ENCODE results near the gene AP3D1.
"Not testable (repeated sequence)": the region's sequence is repeated elsewhere in the genome, so short reads cannot be mapped to it uniquely, and the experiment has no call there.

AP3D1 gene

GRCh38 chr19:2132191-2132590 lies 19.2 kb downstream of the AP3D1 start:
- H3K4me3 ChIP-seq (ENCODE audit: low read depth, low read length): no peak overlapping the region
- DNase-seq (ENCODE audit: low read depth): no peak

DNA sequence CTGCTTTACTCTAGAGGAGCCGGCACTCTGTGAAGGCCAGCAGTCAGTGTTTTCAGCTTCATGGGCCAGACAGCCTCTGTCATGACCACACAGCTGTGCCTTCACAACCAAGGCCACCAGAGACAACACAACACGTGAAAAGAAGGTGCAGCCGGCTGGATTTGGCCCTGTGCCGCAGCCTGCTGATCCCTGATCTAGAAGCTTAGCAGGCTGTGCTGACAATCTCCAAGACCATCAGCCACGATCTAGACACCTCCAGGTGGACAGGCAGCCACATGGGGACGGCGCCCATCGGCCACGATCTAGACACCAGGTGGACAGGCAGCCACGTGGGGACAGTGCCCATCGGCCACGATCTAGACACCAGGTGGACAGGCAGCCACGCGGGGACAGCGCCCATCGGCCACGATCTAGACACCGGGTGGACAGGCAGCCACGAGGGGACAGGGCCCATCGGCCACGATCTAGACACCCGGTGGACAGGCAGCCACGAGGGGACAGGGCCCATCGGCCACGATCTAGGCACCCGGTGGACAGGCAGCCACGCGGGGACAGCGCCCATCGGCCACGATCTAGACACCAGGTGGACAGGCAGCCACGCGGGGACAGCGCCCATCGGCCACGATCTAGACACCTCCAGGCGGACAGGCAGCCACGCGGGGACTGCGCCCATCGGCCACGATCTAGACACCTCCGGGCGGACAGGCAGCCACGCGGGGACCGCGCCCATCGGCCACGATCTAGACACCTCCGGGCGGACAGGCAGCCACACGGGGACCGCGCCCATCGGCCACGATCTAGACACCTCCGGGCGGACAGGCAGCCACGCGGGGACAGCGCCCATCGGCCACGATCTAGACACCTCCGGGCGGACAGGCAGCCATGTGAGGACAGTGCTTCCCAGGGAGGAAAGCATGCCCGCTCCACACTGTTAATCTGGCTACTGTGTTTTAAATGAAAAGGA lies 20.1 kb downstream of the AP3D1 start:
- DNase-seq (ENCODE audit: low read depth); H3K4me3 ChIP-seq (ENCODE audit: low read depth, low read length): not testable (repeated sequence)

DNA sequence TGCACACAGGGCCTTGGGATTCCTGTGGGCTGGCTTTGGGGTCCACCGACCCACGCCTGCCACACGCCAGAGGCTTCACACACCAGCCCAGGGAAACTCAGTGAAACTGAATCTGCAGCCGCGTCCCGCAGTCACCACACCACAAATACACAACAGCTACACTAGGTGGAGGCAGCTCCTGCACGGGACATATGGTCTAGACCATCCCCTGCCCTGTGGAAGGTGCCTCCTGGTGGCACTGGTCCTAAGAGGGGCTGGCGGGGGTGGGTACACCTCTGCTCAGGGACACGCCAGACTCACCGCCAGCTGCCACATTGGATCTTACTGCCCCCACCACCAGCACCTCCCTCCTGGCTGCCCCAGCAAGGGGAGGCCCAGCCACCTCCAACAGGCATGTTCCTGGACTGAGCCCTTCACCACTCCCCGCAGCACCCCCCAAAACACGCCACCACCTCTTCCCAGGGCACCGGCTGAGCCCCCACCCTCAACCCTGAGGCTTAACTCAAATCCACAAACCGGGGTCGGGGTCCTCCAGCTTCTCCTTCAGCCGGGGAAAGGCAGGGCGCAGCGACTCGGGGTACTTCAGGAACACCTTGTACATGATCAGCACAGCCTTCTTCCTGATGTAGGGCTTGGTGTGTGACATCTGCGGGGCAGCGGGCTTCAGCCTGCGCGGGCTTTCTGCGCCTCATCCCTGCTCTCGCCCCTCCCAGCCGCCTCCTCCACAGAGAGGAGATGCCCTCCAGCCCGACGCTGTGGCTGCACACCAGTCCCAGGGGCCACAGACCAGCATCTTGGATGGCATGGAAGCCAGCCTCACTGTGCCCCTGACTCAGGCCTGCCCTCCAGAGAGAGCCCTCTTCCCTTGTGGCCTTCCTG lies 21.2 kb downstream of the AP3D1 start:
- no peak for DNase-seq (ENCODE audit: low read depth)
- no peak overlapping the region for H3K4me3 ChIP-seq (ENCODE audit: low read depth, low read length)

DNA sequence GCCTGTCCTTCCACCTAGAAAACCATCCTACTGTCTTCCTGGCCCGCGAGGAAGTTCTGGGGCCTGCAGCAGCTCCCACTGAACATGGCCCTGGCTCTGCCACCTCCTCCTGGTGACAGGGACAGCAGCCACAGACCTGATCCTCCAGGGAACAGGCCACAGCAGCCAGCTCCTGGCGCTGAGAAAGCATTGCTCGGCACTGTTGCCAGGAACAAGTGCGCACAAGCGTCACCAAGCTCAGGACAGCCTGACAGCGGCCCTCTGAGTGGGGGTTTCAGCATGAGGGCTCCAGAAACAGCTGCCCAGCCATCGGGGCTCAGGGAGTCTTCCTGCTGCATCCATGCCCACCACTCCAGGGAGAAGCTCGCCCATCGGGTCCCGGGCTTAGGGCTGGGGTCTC lies 21.9 kb downstream of the AP3D1 start:
- no peak overlapping the region for H3K4me3 ChIP-seq (ENCODE audit: low read depth, low read length)

GRCh38 chr19:2129022-2129421 lies 22.3 kb downstream of the AP3D1 start:
- DNase-seq (ENCODE audit: low read depth): no peak
- no peak overlapping the region for H3K4me3 ChIP-seq (ENCODE audit: low read depth, low read length)

More for the DNA sequence above, 21.9 kb downstream of the AP3D1 start:
- no peak for DNase-seq (ENCODE audit: low read depth)

GRCh38 chr19:2128252-2128651 lies 23.1 kb downstream of the AP3D1 start:
- not testable (repeated sequence) for H3K4me3 ChIP-seq (ENCODE audit: low read depth, low read length); DNase-seq (ENCODE audit: low read depth)

DNA sequence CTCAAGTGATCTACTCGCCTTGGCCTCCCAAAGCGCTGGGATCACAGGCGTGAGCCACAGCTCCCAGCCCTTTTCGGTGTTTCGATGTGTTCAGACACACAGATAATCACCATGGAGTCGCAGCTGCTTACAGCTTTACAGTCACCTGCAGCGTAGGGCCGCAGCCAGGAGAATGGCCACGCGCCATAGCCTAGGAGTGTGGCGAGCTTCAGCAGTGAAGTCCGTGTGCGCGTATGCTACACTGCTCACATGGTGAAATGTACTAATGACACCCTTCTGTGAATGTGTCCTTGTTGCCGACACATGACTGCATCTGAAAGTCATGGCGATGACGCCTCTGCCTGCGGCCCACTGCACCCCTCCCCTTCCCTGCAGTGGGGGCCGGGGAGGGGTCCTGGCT lies 23.6 kb downstream of the AP3D1 start:
- DNase-seq (ENCODE audit: low read depth): no peak
- no peak overlapping the region for H3K4me3 ChIP-seq (ENCODE audit: low read depth, low read length)

DNA sequence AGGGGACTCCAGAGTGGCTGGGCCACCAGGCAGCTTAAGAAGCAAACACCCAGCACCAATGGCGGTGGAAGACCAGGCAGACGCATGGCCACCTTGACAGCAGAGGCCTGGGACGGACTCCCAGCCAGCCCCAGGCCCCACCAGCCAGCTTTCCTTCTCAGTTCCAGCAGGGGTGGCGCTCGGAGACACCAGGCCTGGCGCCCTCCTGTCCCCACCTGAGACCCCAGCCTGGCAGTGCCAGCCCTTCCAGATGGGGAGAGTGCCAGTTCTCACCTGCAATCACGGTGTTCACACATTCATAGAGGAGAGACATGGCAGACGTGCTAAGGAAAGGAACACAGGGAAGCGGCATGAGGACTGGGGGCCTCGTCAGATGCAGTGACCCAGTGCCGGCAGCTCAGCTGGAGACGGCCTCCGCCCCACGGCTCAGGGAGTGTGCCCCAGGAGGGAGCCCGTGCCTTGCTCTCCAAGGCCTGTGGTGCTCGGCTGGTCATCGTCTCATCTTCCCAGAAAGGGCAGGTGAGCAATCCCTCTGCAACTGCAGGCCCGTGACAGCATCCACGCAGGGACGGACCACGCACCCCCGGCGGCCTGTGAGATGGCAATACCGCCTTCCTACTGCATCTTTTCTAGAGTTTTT lies 24.4 kb downstream of the AP3D1 start:
- no peak for DNase-seq (ENCODE audit: low read depth)

DNA sequence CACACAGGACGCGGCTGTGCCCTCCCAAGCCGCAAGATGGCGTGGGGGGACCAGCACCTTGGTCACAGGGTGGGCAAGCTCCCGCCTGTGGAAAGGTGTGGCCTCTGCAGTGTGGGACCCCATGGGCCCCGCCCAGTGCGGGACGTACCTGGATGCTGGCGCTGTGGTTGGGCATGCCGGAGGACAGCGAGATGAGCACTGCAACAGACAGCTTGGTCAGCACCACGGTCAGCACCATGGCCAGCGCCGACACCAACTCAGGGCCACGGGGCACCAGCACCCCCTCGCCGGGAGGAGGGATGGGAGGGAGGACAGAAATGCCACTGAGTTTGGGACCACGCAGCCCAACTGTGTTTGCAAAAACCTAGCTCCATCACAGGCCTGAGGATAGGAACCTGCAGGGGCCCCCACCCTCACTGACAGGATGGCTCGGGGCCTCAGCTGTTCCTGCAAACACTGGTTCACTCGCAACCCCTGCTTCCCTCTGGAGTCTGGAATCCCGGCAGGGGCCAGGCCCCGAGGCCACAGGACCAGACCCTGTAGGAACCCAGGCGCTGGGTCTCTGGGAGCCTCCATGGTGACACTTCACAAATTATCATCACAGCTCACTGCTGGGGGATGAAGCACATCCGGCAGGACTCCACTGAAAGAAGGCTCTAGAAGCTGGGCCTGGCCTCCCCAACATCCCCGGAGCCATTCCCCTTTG lies 27.5 kb downstream of the AP3D1 start:
- H3K4me3 ChIP-seq (ENCODE audit: low read depth, low read length): no peak overlapping the region
- no peak for DNase-seq (ENCODE audit: low read depth)

More for the DNA sequence above, 24.4 kb downstream of the AP3D1 start:
- no peak overlapping the region for H3K4me3 ChIP-seq (ENCODE audit: low read depth, low read length)

DNA sequence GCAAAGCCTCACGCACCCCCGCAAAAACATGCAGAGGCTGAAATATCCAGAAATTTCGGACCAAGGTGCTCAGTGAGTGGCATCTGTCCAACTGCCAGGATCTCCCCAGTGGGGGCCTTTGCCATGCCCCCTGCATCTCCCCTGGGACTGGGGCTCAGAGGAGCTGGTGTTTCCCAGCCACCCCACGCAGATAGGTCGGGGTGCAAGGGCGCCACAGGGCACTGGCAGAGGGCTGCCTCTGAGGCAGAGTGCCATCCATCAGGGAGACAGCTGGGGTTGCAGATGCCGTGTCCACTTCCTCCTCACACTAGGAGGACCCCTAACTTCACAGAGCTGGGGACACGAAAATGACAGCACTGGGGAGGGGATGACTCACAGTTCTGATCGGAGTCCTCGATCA lies 28.4 kb downstream of the AP3D1 start:
- H3K4me3 ChIP-seq (ENCODE audit: low read depth, low read length): no peak overlapping the region
- DNase-seq (ENCODE audit: low read depth): no peak

GRCh38 chr19:2122251-2122650 lies 29.1 kb downstream of the AP3D1 start:
- DNase-seq (ENCODE audit: low read depth): no peak
- H3K4me3 ChIP-seq (ENCODE audit: low read depth, low read length): no peak overlapping the region

- DNase-seq (ENCODE audit: low read depth): no peak
- no peak overlapping the region for H3K4me3 ChIP-seq (ENCODE audit: low read depth, low read length)
Observed at GRCh38 chr19:2121416-2122051, 29.8 kb downstream of the AP3D1 start.

DNA sequence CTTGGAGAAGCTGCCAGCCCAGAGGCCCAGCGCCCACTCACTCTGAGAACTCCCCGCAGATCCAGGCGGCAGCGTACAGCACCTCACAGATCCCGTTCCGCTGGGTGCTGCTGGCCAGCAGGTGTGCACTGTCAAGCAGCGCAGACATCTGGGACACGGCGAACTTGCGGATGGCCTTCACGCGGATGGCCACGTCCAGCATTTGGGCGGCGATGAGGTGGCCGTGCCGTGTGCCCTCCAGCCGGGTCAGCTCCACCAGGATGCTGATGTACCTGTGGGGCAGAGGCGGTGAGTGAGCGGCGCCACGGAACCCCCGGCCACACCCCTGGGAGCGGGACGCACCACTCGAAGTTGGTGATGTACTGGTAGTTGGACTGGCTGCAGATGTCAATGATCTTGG lies 30.5 kb downstream of the AP3D1 start:
- no peak for DNase-seq (ENCODE audit: low read depth)
- H3K4me3 ChIP-seq (ENCODE audit: low read depth, low read length): no peak overlapping the region

GRCh38 chr19:2119921-2120785 lies 31.2 kb downstream of the AP3D1 start:
- no peak overlapping the region for H3K4me3 ChIP-seq (ENCODE audit: low read depth, low read length)
- DNase-seq (ENCODE audit: low read depth): no peak

DNA sequence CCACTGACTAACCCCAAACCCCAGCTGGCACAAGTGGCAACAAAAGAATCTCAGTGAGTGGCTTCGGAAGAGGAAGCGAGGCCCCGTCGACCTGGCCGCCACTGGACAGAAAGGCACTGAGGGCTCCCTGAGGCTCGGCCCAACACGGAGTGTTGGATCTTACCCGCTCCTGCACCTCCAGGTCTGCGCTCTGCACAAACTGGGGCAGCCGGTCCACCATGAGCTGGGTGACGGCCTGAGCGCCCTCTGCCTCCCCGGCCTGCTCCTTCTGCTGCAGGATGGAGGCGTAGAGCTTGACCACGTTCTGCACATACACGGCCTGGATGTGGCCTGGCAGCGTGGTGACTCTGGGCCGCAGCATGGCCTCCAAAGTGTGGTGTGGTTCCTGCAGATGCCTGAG lies 32.9 kb downstream of the AP3D1 start:
- H3K4me3 ChIP-seq (ENCODE audit: low read depth, low read length): no peak overlapping the region
- DNase-seq (ENCODE audit: low read depth): no peak

DNA sequence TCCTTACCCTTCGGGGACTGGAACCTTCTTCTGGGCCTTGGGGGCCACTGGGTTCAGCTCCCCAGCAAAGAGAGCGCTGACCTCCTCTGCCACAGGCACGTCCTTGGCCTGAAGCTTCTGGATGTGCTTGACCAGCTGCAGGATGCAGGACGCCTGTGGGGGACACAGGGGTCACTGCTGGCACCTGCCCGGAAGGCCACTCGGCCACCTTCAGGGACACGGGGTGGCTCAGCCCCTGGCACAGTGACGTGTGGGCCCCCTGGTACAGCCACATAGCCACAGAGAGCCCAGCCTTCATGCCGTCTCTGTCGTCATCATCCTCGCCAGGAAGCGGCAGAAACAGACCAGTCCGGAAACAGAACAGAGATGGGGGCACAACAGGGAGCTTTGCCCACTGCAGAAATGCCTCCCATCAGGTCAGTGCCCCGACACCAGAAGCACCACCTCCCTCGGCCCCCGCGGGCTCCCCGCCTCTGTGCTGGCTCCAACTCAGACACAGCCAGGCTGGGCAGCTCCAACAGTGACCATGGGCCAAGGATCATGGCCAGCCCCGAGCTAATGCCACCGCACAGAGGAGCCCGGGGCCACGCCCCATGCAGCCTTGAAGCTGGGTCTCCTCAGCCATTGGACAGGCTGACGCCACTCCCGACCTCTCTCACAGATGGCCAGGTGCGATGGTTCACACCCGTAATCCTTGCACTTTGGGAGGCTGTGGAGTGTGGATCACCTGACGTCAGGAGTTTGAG lies 34.0 kb downstream of the AP3D1 start:
- H3K4me3 ChIP-seq (ENCODE audit: low read depth, low read length): no peak overlapping the region
- DNase-seq (ENCODE audit: low read depth): no peak

- no peak for DNase-seq (ENCODE audit: low read depth)
- H3K4me3 ChIP-seq (ENCODE audit: low read depth, low read length): no peak overlapping the region
Observed at GRCh38 chr19:2116507-2116906, 34.9 kb downstream of the AP3D1 start.
